ENCODE results near the gene ZNF512B. TPM values are rescaled to one million over a fixed set of nuclear protein-coding genes. Genes with fewer than 3 reads are reported as not detected.

Gene ZNF512B
- total RNA-seq, 1 donor from 2014 or later: 37.2 TPM

DNA sequence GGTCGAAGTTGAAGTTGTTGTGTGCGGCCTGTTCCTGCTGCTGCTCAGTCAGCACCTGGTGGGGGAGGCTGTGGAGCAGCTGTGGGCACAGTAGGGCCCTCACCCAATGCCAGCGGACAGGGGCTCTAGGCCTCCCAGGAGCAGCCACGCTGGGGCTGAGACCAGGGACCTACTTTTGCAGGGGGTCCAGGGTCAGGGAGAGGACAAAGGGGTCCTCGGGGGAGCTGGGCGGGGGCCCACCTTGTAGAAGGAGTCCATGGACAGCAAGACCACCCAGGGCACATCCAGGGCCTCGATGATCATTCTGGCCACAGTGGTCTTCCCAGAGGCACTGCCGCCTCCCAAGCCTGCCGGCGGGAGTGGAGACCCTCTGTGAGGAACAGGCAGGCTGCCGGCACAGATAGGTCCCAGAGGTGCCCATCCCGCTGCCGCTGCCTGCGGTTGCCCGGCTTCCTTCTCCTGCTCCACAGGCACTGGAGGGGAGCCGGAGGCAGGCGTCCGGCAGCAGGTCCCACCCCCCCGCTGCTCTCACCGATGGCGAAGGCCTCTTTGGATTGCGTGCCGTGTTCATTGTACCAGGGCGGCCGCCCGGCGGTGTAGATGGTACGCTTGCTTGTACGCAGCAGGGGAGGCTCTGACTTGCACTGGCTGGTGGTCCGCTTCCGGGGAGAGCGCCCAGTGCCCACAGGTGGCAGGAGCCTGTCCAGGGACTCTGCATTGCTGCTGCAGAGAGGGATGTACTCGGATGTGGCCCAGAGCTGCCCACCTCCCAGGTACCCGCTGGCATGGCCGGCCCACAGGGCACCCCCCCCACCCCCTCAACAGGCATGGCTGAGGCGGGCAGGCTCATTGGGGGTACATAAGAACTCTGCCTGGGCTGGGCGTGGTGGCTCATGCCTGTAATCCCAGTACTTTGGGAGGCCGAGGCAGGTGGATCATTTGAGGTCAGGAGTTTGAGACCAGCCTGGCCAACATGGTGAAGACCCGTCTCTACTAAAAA is 23.5 kb downstream of the ZNF512B start:
- peak overlapping the region; percentile 22 for H3K27ac Mint-ChIP-seq (ENCODE audit: unreplicated experiment)
- H3K27me3 Mint-ChIP-seq (ENCODE audit: low read depth): no peaks in the 10 kb centered on the region
- no peaks in the 10 kb centered on the region for H3K9me3 Mint-ChIP-seq (ENCODE audit: low read depth)
- DNase-seq (ENCODE audit: low spot score): no peak
- H3K4me1 Mint-ChIP-seq (ENCODE audit: low read depth): peaks cover 28% of the 10 kb centered on the region
- peaks cover 3% of the 10 kb centered on the region for H3K36me3 Mint-ChIP-seq (ENCODE audit: low read depth)
- no peak overlapping the region for H3K4me3 Mint-ChIP-seq (ENCODE audit: unreplicated experiment)
- TF ChIP-seq, protein P1, sequence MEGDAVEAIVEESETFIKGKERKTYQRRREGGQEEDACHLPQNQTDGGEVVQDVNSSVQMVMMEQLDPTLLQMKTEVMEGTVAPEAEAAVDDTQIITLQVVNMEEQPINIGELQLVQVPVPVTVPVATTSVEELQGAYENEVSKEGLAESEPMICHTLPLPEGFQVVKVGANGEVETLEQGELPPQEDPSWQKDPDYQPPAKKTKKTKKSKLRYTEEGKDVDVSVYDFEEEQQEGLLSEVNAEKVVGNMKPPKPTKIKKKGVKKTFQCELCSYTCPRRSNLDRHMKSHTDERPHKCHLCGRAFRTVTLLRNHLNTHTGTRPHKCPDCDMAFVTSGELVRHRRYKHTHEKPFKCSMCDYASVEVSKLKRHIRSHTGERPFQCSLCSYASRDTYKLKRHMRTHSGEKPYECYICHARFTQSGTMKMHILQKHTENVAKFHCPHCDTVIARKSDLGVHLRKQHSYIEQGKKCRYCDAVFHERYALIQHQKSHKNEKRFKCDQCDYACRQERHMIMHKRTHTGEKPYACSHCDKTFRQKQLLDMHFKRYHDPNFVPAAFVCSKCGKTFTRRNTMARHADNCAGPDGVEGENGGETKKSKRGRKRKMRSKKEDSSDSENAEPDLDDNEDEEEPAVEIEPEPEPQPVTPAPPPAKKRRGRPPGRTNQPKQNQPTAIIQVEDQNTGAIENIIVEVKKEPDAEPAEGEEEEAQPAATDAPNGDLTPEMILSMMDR (IDR thresholded peaks at IDR 0.05): no peak

DNA sequence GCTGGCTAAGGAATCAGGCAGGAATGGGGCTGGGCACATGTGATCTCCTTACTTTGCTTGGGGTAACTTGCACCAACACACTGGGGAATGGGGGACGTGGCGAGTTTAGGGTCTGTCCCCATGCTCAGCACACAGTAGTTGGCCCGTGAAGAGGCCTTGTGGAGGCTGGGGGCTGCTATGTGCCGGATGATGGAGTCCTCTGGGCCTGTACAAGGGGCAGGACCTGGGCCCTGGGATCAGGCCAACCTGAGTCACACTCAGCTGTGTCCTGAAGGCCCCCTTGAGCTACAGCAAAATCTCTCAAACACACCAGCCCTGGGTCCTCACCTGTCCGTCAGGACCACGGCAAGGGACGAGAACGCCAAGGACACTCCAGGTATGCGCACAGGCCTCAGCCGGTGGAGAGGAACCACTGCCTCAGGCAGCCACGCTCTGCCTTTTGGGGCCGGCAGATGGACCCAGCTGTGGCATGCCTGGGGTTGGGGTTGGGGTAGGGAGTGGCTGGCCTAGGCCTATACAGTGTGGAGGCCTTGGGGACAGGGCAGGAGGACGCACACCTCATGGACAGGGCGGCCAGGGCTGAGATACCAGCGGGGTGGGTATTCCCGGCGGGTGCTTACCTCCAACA is 24.6 kb downstream of the ZNF512B start:
- Mint-ChIP-seq H3K4me3 (ENCODE audit: unreplicated experiment) (no peak overlapping the region), H3K36me3 (ENCODE audit: low read depth) (peaks cover 3% of the 10 kb centered on the region), H3K27me3 (ENCODE audit: low read depth) (no peaks in the 10 kb centered on the region), H3K27ac (ENCODE audit: unreplicated experiment) (no peak overlapping the region), H3K4me1 (ENCODE audit: low read depth) (peaks cover 26% of the 10 kb centered on the region), H3K9me3 (ENCODE audit: low read depth) (no peaks in the 10 kb centered on the region)
- TF ChIP-seq, protein P1 (IDR thresholded peaks at IDR 0.05): no peak
- no peak for DNase-seq (ENCODE audit: low spot score)

DNA sequence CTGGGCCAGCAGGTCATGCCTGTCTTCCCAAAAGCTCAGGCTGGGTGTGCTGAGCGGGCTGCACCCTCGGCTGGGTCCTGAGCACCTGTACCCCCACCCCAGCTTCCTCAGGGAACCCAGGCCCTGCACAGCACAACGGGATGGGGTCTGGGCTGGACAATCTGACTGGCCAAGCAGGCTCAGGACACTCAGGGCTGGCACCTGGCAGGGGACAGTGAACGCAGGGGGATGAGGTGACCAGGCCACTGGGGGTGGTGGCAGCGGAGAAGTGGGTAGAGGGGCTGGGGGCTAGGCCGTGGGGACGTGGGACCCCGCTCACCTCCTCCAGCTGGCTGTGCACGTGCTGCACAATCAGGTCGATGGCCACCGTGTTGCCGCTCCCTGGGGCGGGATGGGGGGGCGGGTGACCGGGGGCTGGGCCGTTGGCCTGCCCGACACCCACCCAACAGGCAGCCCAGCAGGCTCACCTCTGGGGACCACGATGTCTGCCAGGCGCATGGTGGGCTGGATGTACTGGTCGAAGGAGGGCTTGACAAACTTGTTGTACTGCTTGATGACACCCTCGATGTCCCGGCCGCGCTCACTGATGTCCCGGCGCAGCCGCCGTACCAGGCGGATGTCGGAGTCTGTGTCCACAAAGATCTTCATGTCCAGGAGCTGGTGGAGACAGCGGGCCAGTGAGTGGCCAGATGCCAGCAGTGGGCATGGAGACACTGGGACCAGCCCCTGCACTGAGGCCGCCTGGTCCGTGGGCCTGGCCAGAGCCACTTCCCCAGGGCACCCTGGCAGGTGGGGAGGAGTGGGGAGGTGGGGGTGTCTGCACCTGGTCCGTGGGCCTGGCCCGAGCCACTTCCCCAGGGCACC is 25.4 kb downstream of the ZNF512B start:
- Mint-ChIP-seq H3K36me3 (ENCODE audit: low read depth) (peaks cover 3% of the 10 kb centered on the region), H3K4me1 (ENCODE audit: low read depth) (peaks cover 19% of the 10 kb centered on the region), H3K9me3 (ENCODE audit: low read depth) (no peaks in the 10 kb centered on the region), H3K27ac (ENCODE audit: unreplicated experiment) (peak overlapping the region; percentile 8), H3K4me3 (ENCODE audit: unreplicated experiment) (no peak overlapping the region), H3K27me3 (ENCODE audit: low read depth) (no peaks in the 10 kb centered on the region)
- DNase-seq (ENCODE audit: low spot score): no peak
- TF ChIP-seq, protein P1 (IDR thresholded peaks at IDR 0.05): no peak

DNA sequence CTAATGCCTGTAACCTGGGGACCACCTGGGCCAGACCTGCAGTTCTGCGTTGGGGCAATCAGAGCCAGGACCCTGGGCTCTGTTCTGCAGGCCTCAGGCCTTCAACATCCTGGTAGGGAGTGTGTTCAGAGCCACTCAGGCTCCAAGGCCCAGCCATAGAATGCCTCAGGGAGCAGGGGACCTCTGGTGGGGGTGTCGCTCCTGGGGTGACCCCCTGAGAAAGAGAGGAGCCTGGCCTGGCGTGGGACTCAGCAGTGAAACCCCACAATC is 26.0 kb downstream of the ZNF512B start:
- Mint-ChIP-seq H3K4me1 (ENCODE audit: low read depth) (peaks cover 14% of the 10 kb centered on the region), H3K27me3 (ENCODE audit: low read depth) (no peaks in the 10 kb centered on the region)

More for the DNA sequence above, 26.0 kb downstream of the ZNF512B start:
- peaks cover 3% of the 10 kb centered on the region for H3K36me3 Mint-ChIP-seq (ENCODE audit: low read depth)
- H3K27ac Mint-ChIP-seq (ENCODE audit: unreplicated experiment): no peak overlapping the region
- TF ChIP-seq, protein P1 (IDR thresholded peaks at IDR 0.05): no peak
- H3K9me3 Mint-ChIP-seq (ENCODE audit: low read depth): no peaks in the 10 kb centered on the region
- no peak for DNase-seq (ENCODE audit: low spot score)
- no peak overlapping the region for H3K4me3 Mint-ChIP-seq (ENCODE audit: unreplicated experiment)
